Progenitor cell of endocrine pancreas (in vitro differentiated cells): ENCODE results near the gene CCDC149. TPM values are rescaled to one million over a fixed set of nuclear protein-coding genes. Genes with fewer than 3 reads are reported as not detected.

Source experiments
- DNase-seq: peaks from one replicate; pipeline ENCODE4 v3.0.0; 2021; ENCODE audit warnings: low spot score; ENCODE audit not compliant: unreplicated experiment
- H3K27ac Mint-ChIP-seq: 2 replicates; pipeline ENCODE4 v1.8.0; 2021; ENCODE audit warnings: mild to moderate bottlenecking, moderate library complexity, mixed read lengths
- H3K27me3 Mint-ChIP-seq: 2 replicates; pipeline ENCODE4 v1.8.0; 2021; ENCODE audit warnings: mixed read lengths
- H3K36me3 Mint-ChIP-seq: 2 replicates; pipeline ENCODE4 v1.8.0; 2022; ENCODE audit warnings: mixed read lengths; ENCODE audit not compliant: insufficient read depth
- H3K4me1 Mint-ChIP-seq: 2 replicates; pipeline ENCODE4 v1.8.0; 2021; ENCODE audit warnings: low read depth, mixed read lengths
- H3K4me3 Mint-ChIP-seq: 2 replicates; pipeline ENCODE4 v1.8.0; 2021; ENCODE audit warnings: low read depth, mild to moderate bottlenecking, moderate library complexity, mixed read lengths
- H3K9me3 Mint-ChIP-seq: 2 replicates; pipeline ENCODE4 v1.8.0; 2021; ENCODE audit warnings: low read depth, mixed read lengths
- total RNA-seq: library from RNA; stranded (reverse); gene quantifications from 2 replicates; pipeline ENCODE4 v1.2.1, GENCODE V29; 2021
- TF ChIP-seq, protein P1 (sequence below): fragments of 200-600 bp; sonication (generic); IDR thresholded peaks from one replicate; pipeline ENCODE4 v1.5.0; 2021; ENCODE audit warnings: antibody characterized with exemption, mild to moderate bottlenecking; ENCODE audit not compliant: unreplicated experiment

Gene CCDC149
- total RNA-seq, 1 donor from 2014 or later: 13.2 TPM

DNA sequence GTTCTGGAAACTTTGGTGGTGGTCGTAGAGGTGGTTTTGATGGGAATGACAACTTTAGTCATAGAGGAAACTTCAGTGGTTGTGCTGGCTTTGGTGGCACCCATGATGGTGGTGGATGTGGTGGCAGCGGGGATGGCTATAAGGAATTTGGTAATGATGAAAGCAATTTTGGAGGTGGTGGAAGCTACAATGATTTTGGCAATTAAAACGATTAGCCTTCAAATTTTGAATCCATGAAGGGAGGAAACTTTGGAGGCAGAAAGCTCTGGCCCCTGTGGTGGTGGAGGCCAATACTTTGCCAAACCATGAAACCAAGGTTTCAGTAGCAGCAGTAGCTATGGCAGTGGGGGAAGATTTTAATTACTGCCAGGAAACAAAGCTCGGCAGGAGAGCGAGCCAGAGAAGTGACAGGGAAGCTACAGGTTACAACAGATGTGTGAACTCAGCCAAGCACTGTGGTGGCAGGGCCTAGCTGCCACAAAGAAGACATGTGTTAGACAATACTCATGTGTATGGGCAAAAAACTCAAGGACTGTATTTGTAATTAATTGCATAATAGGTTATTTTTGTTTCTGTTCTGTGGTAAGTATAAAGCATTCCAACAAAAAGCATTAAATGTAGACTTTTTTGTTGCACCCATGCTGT, 140.7 kb downstream of the CCDC149 start:
- Mint-ChIP-seq H3K9me3 (peaks cover 4% of the 10 kb centered on the region), H3K4me3 (no peak overlapping the region), H3K27me3 (peaks cover 8% of the 10 kb centered on the region), H3K36me3 (no peaks in the 10 kb centered on the region), H3K27ac (no peak overlapping the region), H3K4me1 (peaks cover 2% of the 10 kb centered on the region)
- TF ChIP-seq, protein P1, sequence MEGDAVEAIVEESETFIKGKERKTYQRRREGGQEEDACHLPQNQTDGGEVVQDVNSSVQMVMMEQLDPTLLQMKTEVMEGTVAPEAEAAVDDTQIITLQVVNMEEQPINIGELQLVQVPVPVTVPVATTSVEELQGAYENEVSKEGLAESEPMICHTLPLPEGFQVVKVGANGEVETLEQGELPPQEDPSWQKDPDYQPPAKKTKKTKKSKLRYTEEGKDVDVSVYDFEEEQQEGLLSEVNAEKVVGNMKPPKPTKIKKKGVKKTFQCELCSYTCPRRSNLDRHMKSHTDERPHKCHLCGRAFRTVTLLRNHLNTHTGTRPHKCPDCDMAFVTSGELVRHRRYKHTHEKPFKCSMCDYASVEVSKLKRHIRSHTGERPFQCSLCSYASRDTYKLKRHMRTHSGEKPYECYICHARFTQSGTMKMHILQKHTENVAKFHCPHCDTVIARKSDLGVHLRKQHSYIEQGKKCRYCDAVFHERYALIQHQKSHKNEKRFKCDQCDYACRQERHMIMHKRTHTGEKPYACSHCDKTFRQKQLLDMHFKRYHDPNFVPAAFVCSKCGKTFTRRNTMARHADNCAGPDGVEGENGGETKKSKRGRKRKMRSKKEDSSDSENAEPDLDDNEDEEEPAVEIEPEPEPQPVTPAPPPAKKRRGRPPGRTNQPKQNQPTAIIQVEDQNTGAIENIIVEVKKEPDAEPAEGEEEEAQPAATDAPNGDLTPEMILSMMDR: no peak
- no peak for DNase-seq

DNA sequence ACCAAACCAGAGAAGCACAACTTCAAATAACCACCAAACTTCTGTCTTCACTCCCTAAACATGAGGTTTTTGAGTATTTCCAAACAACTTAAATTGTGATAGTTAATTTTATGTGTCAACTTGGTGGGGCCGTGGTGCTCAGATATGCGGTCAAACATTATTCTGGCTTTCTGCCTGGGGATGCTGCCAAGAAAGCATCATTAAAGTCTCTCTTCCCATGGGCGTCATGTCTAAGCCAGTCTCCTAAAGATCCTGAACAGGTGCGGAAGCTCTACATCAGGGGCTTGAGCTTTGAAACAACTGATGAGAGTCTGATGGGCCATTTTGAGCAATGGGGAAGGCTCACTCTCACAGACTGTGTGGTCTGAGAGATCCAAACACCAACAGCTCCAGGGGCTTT, 141.6 kb downstream of the CCDC149 start:
- H3K9me3 Mint-ChIP-seq: peaks cover 4% of the 10 kb centered on the region
- H3K4me1 Mint-ChIP-seq: peaks cover 2% of the 10 kb centered on the region
- TF ChIP-seq, protein P1: no peak
- H3K27me3 Mint-ChIP-seq: peaks cover 8% of the 10 kb centered on the region
- H3K36me3 Mint-ChIP-seq: no peaks in the 10 kb centered on the region
- H3K27ac Mint-ChIP-seq: no peak overlapping the region
- no peak for DNase-seq
- H3K4me3 Mint-ChIP-seq: no peak overlapping the region

DNA sequence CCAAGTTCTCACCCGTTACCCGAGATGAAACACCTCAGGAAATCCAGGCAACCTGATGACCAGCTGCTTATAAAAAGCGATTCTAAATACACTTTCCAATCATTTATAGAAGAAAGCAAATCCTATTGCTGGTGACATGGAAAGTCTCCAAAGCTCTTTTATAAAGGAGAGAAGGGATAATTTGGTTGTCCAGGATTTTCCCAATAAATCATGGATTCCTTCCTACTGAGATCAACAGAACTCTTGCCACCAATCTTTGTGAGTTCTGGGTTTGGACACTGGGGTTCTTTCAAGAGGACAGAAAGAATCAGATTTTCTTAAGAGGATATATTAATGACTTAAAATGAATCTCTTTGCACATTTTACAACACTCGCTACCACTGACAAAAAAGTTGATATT, 142.2 kb downstream of the CCDC149 start:
- no peak for DNase-seq
- H3K4me1 Mint-ChIP-seq: peaks cover 2% of the 10 kb centered on the region
- H3K27me3 Mint-ChIP-seq: peaks cover 8% of the 10 kb centered on the region
- TF ChIP-seq, protein P1: no peak
- H3K4me3 Mint-ChIP-seq: no peak overlapping the region
- peaks cover 4% of the 10 kb centered on the region for H3K9me3 Mint-ChIP-seq
- no peaks in the 10 kb centered on the region for H3K36me3 Mint-ChIP-seq
- no peak overlapping the region for H3K27ac Mint-ChIP-seq

DNA sequence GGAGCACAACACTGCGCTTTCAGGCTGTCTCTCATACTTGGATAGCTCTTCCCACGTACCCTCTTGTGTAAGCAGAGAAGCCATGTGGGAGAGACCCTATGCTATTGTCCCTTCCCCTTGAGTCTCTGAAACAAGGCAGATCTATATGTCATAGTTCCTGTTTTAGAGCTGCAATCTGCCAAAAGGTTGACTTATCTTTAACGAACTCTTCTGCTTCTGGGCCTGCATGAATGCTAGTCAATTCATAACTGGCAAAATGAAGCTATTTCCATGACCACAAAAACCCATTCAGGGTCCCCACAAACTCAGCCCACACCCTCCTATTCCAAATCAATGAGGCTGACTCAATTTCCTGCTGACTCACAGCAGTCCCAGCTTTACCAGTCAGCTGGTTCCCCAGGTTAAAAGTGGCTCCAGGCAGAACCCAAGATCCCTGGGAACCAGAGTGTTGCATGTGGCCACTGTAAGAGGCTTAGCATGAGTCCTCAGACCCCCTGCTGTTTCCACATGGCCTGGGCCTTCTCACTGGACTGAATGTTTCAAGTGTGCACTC, 142.7 kb downstream of the CCDC149 start:
- H3K9me3 Mint-ChIP-seq: peaks cover 4% of the 10 kb centered on the region
- H3K27me3 Mint-ChIP-seq: peaks cover 8% of the 10 kb centered on the region
- DNase-seq: no peak
- no peaks in the 10 kb centered on the region for H3K36me3 Mint-ChIP-seq
- peaks cover 4% of the 10 kb centered on the region for H3K4me1 Mint-ChIP-seq
- no peak overlapping the region for H3K4me3 Mint-ChIP-seq
- TF ChIP-seq, protein P1: no peak
- H3K27ac Mint-ChIP-seq: no peak overlapping the region

DNA sequence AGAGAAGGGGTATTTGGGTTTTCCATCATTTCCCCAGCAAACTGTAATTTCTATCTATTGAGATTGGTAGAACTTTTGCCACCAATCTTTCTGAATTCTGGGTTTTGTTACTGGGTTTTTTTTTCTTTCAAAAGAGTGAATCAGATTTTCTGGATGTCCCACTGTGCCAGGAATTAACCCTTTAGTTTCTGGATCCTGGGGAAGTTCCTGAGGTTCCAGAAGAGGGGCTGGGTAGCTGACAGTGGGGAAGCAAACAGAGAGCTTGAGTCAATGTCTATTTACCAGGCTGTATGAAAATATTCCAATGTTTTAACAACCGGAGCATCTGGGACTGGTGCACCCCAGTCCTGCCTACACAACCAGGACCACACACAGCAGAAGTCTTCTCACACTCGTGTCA, 143.3 kb downstream of the CCDC149 start:
- Mint-ChIP-seq H3K27me3 (peaks cover 8% of the 10 kb centered on the region), H3K4me3 (no peak overlapping the region), H3K27ac (no peak overlapping the region), H3K36me3 (no peaks in the 10 kb centered on the region), H3K4me1 (peaks cover 2% of the 10 kb centered on the region), H3K9me3 (peaks cover 4% of the 10 kb centered on the region)
- TF ChIP-seq, protein P1: no peak
- no peak for DNase-seq
